ENCODE data around the gene CGAS.

- TF ChIP-seq CTCF (IDR thresholded peaks at IDR 0.05): no peak
- TF ChIP-seq POLR2A (IDR thresholded peaks at IDR 0.05): no peak
Measured at GRCh38 chr6:73409395-73409794, 42.7 kb downstream of the CGAS start.
